CD14-positive monocyte (primary cell): Measurements from ENCODE around the gene AP1G2. TPM values are rescaled to one million over a fixed set of nuclear protein-coding genes. Genes with fewer than 3 reads are reported as not detected.

Source experiments
- DNase-seq, 3 donors: peaks; one replicate each; pipeline ENCODE4 v3.0.0-alpha.2; 2011 to 2022
- H2AFZ ChIP-seq: 2 replicates; pipeline ENCODE4 v1.6.0; 2012; ENCODE audit warnings: mild to moderate bottlenecking, low read depth, low read length, inconsistent platforms; ENCODE audit not compliant: insufficient read depth, poor library complexity, severe bottlenecking
- H3K27ac ChIP-seq, 2 donors: 1 replicate in 1 of 2; 2 replicates in 1 of 2; pipeline ENCODE4 v1.5.1; 2012 to 2013; ENCODE audit warnings: low read length in 2 of 2, control low read depth in 1 of 2, inconsistent platforms in 1 of 2, low read depth in 1 of 2, mild to moderate bottlenecking in 1 of 2
- H3K27me3 ChIP-seq, 2 donors: one replicate each; pipeline versions ENCODE4 v1.6.0 to v1.6.1; 2011 to 2013; ENCODE audit warnings: low read length in 2 of 2; ENCODE audit not compliant: control insufficient read depth in 2 of 2, insufficient read depth in 2 of 2
- H3K36me3 ChIP-seq, 2 donors: replicated peaks in 1 of 2; 1 replicate in 1 of 2; 2 replicates in 1 of 2; pipeline versions ENCODE4 v1.5.1 to v1.6.1; 2012 to 2013; ENCODE audit warnings: low read length in 2 of 2, control low read depth in 1 of 2, inconsistent platforms in 1 of 2, mild to moderate bottlenecking in 1 of 2; ENCODE audit not compliant: insufficient read depth in 2 of 2, control insufficient read depth in 1 of 2
- H3K4me1 ChIP-seq, 2 donors: 1 replicate in 1 of 2; 2 replicates in 1 of 2; pipeline versions ENCODE4 v1.5.1 to v1.6.1; 2012 to 2013; ENCODE audit warnings: low read length in 2 of 2, control low read depth in 1 of 2, inconsistent platforms in 1 of 2, mild to moderate bottlenecking in 1 of 2, moderate library complexity in 1 of 2; ENCODE audit not compliant: insufficient read depth in 2 of 2, control insufficient read depth in 1 of 2
- H3K4me2 ChIP-seq: replicated peaks from 2 replicates; pipeline ENCODE3; 2012; ENCODE audit warnings: low read length, moderate library complexity, mild to moderate bottlenecking; ENCODE audit not compliant: poor library complexity, severe bottlenecking; ENCODE audit errors: extremely low read depth
- H3K4me3 ChIP-seq, 3 experiments: fragments of 200-600 bp in 1 of 3; sonication (generic) in 1 of 3; replicated peaks in 1 of 3; 1 replicate in 2 of 3; 2 replicates in 1 of 3; pipeline ENCODE4 v1.5.1; 2011 to 2013; ENCODE audit warnings: low read length in 3 of 3, mild to moderate bottlenecking in 3 of 3, control low read depth in 2 of 3, low read depth in 2 of 3, inconsistent platforms in 1 of 3, moderate library complexity in 1 of 3
- H3K79me2 ChIP-seq: 2 replicates; pipeline ENCODE4 v1.6.0; 2012; ENCODE audit warnings: mild to moderate bottlenecking, control low read depth, inconsistent platforms, low read length, moderate library complexity; ENCODE audit not compliant: insufficient read depth
- H3K9ac ChIP-seq: 2 replicates; pipeline ENCODE4 v1.6.0; 2017; ENCODE audit warnings: low read length, mild to moderate bottlenecking; ENCODE audit not compliant: insufficient read depth, poor library complexity, severe bottlenecking
- H3K9me3 ChIP-seq, 2 donors: replicated peaks in 1 of 2; 1 replicate in 1 of 2; 2 replicates in 1 of 2; pipeline versions ENCODE4 v1.5.1 to v1.6.1; 2012 to 2013; ENCODE audit warnings: low read length in 2 of 2, control low read depth in 1 of 2; ENCODE audit not compliant: control insufficient read depth in 1 of 2, insufficient read depth in 1 of 2
- H4K20me1 ChIP-seq: 2 replicates; pipeline ENCODE4 v1.6.0; 2012; ENCODE audit warnings: mild to moderate bottlenecking, low read length, control low read depth, moderate library complexity; ENCODE audit not compliant: insufficient read depth
- H3K27ac Mint-ChIP-seq, 7 donors: one replicate each; pipeline ENCODE4 v1.8.0; 2020; ENCODE audit warnings: mild to moderate bottlenecking in 7 of 7, mixed read lengths in 7 of 7, moderate library complexity in 6 of 7, inconsistent platforms in 2 of 7
- H3K27me3 Mint-ChIP-seq, 3 donors: one replicate each; pipeline ENCODE4 v1.8.0; 2021 to 2022; ENCODE audit warnings: low read depth in 3 of 3, mild to moderate bottlenecking in 3 of 3, mixed read lengths in 3 of 3, moderate library complexity in 3 of 3, inconsistent platforms in 1 of 3
- H3K36me3 Mint-ChIP-seq, 2 donors: one replicate each; pipeline ENCODE4 v1.8.0; 2020; ENCODE audit warnings: mixed read lengths in 2 of 2, inconsistent platforms in 1 of 2, mild to moderate bottlenecking in 1 of 2
- H3K4me1 Mint-ChIP-seq: one replicate; pipeline ENCODE4 v1.8.0; 2020; ENCODE audit warnings: mild to moderate bottlenecking, mixed read lengths
- H3K4me3 Mint-ChIP-seq, 2 donors: one replicate each; pipeline ENCODE4 v1.8.0; 2020; ENCODE audit warnings: mild to moderate bottlenecking in 2 of 2, mixed read lengths in 2 of 2, moderate library complexity in 1 of 2
- H3K9me3 Mint-ChIP-seq, 7 donors: one replicate each; pipeline ENCODE4 v1.8.0; 2020 to 2022; ENCODE audit warnings: mixed read lengths in 7 of 7, mild to moderate bottlenecking in 6 of 7, moderate library complexity in 6 of 7, inconsistent platforms in 2 of 7
- WGBS: methylation state at CpG from one replicate; pipeline ENCODE4 v1.1.5; 2013; ENCODE audit warnings: missing lambda C conversion rate; ENCODE audit not compliant: insufficient coverage; 5-methylcytosine and 5-hydroxymethylcytosine counted together
- intact Hi-C, 2 donors: fragments of 100-400 bp; cut with micrococcal nuclease; formaldehyde crosslinking; loops; one replicate each; pipeline versions ENCODE4 v1.15.0 to v1.15.1; 2023
- polyA plus RNA-seq, 3 donors: library from polyadenylated mRNA; depleted of rRNA in 1 of 3; unstranded in 2 of 3; stranded (reverse) in 1 of 3; fragments of 300-500 nt in 2 of 3; fragments of >200 nt in 1 of 3; fragmentation: Illumina TruSeq in 2 of 3; gene quantifications; 1 replicate in 2 of 3; 2 replicates in 1 of 3; pipeline ENCODE4 v1.2.3, GENCODE V29; 2012 to 2021
- TF ChIP-seq, protein P1 (sequence below): fragments of 200-600 bp; IDR thresholded peaks from one replicate; pipeline ENCODE4 v1.8.0; 2022; ENCODE audit warnings: antibody characterized with exemption, mild to moderate bottlenecking

The AP1G2 gene
- polyA plus RNA-seq, 3 donors = 32.2 to 437 (median 37.0) TPM

DNA sequence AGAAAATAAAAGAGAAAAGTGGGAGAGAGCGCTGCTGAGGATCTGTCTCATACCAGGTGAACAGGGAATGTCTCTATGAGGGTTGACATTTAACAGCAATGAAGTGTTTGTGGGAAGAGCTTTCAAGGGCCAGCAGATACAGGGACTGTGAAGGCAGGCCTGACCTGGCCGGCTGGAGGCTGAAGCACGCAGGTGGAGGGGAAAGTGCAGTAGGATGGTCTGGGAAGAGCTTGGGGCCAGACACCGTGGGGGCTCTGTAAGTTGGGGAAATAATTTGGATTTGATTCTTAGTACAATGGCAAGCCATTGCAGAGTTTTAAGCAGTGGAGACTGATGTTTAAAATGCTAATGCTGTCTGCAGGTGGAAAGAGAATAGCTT is 44.8 kb upstream of the AP1G2 start:
- Histone ChIP-seq H4K20me1 (no peaks in the 10 kb centered on the region), H3K36me3 (no peaks in the 10 kb centered on the region), H3K9ac (no peak overlapping the region), H3K9me3 (no peaks in the 10 kb centered on the region), H3K4me3 (no peak overlapping the region), H2AFZ (no peak overlapping the region), H3K4me2 (no peak overlapping the region), H3K27ac (no peak overlapping the region), H3K4me1 (peaks cover 2 to 11% of the 10 kb centered on the region in 2 donors), H3K79me2 (no peaks in the 10 kb centered on the region), H3K27me3 (no peaks in the 10 kb centered on the region)
- peaks cover 15% of the 10 kb centered on the region for H3K4me1 Mint-ChIP-seq
- no peak for DNase-seq
- H3K36me3 Mint-ChIP-seq = no peaks in the 10 kb centered on the region
- intact Hi-C loops = no loop called here
- no peak overlapping the region for H3K4me3 Mint-ChIP-seq
- peak overlapping the region in 1 of 7 donors; percentile 19 for H3K27ac Mint-ChIP-seq
- TF ChIP-seq, protein P1, sequence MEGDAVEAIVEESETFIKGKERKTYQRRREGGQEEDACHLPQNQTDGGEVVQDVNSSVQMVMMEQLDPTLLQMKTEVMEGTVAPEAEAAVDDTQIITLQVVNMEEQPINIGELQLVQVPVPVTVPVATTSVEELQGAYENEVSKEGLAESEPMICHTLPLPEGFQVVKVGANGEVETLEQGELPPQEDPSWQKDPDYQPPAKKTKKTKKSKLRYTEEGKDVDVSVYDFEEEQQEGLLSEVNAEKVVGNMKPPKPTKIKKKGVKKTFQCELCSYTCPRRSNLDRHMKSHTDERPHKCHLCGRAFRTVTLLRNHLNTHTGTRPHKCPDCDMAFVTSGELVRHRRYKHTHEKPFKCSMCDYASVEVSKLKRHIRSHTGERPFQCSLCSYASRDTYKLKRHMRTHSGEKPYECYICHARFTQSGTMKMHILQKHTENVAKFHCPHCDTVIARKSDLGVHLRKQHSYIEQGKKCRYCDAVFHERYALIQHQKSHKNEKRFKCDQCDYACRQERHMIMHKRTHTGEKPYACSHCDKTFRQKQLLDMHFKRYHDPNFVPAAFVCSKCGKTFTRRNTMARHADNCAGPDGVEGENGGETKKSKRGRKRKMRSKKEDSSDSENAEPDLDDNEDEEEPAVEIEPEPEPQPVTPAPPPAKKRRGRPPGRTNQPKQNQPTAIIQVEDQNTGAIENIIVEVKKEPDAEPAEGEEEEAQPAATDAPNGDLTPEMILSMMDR = no peak
- peaks cover 2 to 4% (median 2%) of the 10 kb centered on the region in 3 donors for H3K27me3 Mint-ChIP-seq
- WGBS = 91% methylated on average over 4 of the region's 4 CpGs
- peaks cover 0 to 6% (median 0%) of the 10 kb centered on the region in 7 donors for H3K9me3 Mint-ChIP-seq

DNA sequence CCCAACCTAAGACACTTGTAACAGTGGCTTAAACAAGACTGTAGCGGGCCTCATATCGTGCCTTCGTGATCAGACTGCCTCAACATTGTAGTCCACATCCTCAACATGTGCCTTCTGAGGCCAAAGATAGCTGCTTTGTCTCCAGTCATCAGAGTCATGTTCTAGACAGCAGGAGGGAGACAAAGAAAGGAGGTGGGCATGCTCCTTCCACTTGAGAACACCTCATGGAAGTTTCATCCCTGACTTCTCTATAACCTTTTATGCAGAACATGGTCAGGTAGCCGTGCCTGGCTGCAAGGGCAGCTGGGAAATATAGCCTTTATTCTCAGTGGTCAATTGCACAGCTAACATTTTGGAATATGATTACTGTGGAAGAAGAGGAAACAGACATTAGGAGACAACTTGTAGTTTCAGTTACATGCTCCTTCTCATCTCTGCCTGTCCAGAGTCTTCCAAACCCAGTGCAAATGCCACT is 43.3 kb upstream of the AP1G2 start:
- Histone ChIP-seq H2AFZ (peak overlapping the region; percentile 21), H3K27ac (no peak overlapping the region), H3K4me3 (no peak overlapping the region), H4K20me1 (no peaks in the 10 kb centered on the region), H3K9ac (no peak overlapping the region), H3K9me3 (no peaks in the 10 kb centered on the region), H3K27me3 (no peaks in the 10 kb centered on the region), H3K4me2 (no peak overlapping the region), H3K4me1 (peaks cover under 1 to 6% of the 10 kb centered on the region in 2 donors), H3K79me2 (no peaks in the 10 kb centered on the region), H3K36me3 (no peaks in the 10 kb centered on the region)
- H3K9me3 Mint-ChIP-seq = peaks cover 0 to 6% (median 0%) of the 10 kb centered on the region in 7 donors
- TF ChIP-seq, protein P1 = no peak
- intact Hi-C loops = no loop called here
- no peak for DNase-seq
- H3K4me1 Mint-ChIP-seq = peaks cover 11% of the 10 kb centered on the region
- peaks cover 2 to 5% (median 2%) of the 10 kb centered on the region in 3 donors for H3K27me3 Mint-ChIP-seq
- WGBS = no CpG with 5 or more reads among the region's 4 CpGs
- H3K27ac Mint-ChIP-seq = no peak overlapping the region
- no peaks in the 10 kb centered on the region for H3K36me3 Mint-ChIP-seq
- no peak overlapping the region for H3K4me3 Mint-ChIP-seq
